ENCODE results near the gene SLC29A3.

The SLC29A3 gene

GRCh38 chr10:71325267-71325666, 6.2 kb downstream of the SLC29A3 start:
- DNase-seq (ENCODE audit: low spot score), result no peak
- no peak for TF ChIP-seq CTCF (IDR thresholded peaks at IDR 0.05; ENCODE audit: borderline replicate concordance, control extremely low read depth, extremely low read depth, insufficient read depth, missing control alignments)
- in situ Hi-C loops (cut with MboI; ENCODE audit: low sequenced_read_pairs, unreplicated experiment), result no loop called here

GRCh38 chr10:71326464-71326881, 7.4 kb downstream of the SLC29A3 start:
- DNase-seq (ENCODE audit: low spot score), result no peak
- no peak for TF ChIP-seq CTCF (IDR thresholded peaks at IDR 0.05; ENCODE audit: borderline replicate concordance, control extremely low read depth, extremely low read depth, insufficient read depth, missing control alignments)
- in situ Hi-C loops (cut with MboI; ENCODE audit: low sequenced_read_pairs, unreplicated experiment), result no loop called here

GRCh38 chr10:71330789-71331404, 11.8 kb downstream of the SLC29A3 start:
- in situ Hi-C loops (cut with MboI; ENCODE audit: low sequenced_read_pairs, unreplicated experiment), result no loop called here
- no peak for TF ChIP-seq CTCF (IDR thresholded peaks at IDR 0.05; ENCODE audit: borderline replicate concordance, control extremely low read depth, extremely low read depth, insufficient read depth, missing control alignments)
- no peak for DNase-seq (ENCODE audit: low spot score)

- no peak for TF ChIP-seq CTCF (IDR thresholded peaks at IDR 0.05; ENCODE audit: borderline replicate concordance, control extremely low read depth, extremely low read depth, insufficient read depth, missing control alignments)
- no peak for DNase-seq (ENCODE audit: low spot score)
- in situ Hi-C loops (cut with MboI; ENCODE audit: low sequenced_read_pairs, unreplicated experiment), result no loop called here
These were observed 12.7 kb downstream of the SLC29A3 start for GRCh38 chr10:71331736-71332135.

- no peak for DNase-seq (ENCODE audit: low spot score)
- in situ Hi-C loops (cut with MboI; ENCODE audit: low sequenced_read_pairs, unreplicated experiment), result no loop called here
- no peak for TF ChIP-seq CTCF (IDR thresholded peaks at IDR 0.05; ENCODE audit: borderline replicate concordance, control extremely low read depth, extremely low read depth, insufficient read depth, missing control alignments)
These were observed 13.4 kb downstream of the SLC29A3 start for GRCh38 chr10:71332466-71332865.

GRCh38 chr10:71333129-71333887, 14.2 kb downstream of the SLC29A3 start:
- DNase-seq (ENCODE audit: low spot score), result no peak
- in situ Hi-C loops (cut with MboI; ENCODE audit: low sequenced_read_pairs, unreplicated experiment), result no loop called here

More at GRCh38 chr10:71333129-71333887, 14.2 kb downstream of the SLC29A3 start:
- TF ChIP-seq CTCF (IDR thresholded peaks at IDR 0.05; ENCODE audit: borderline replicate concordance, control extremely low read depth, extremely low read depth, insufficient read depth, missing control alignments), result no peak

All from GM13976 (cell line).